Measurements from ENCODE around the gene ZNF236.
"Not testable (repeated sequence)": the region's sequence is repeated elsewhere in the genome, so short reads cannot be mapped to it uniquely, and the experiment has no call there.

Gene ZNF236

DNA sequence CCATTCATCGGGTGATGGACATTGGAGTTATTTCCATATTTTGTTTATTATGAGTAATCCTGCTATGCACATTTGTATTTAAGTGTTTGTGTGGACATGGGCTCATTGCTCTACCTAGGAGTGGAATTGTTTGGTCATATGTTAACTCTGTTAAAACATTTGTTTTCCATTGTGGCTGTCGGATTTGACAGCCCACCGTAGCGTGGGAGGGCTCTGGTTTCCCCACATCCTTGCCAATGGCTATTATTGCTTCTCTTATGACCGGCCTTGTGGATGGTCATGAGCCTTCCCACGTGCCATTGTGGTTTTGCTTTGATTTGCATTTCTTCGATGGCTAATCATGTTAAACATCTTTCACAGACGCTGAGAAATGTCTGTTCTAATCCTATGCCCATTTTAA lies 92.0 kb downstream of the ZNF236 start:
- DNase-seq, result no peak

DNA sequence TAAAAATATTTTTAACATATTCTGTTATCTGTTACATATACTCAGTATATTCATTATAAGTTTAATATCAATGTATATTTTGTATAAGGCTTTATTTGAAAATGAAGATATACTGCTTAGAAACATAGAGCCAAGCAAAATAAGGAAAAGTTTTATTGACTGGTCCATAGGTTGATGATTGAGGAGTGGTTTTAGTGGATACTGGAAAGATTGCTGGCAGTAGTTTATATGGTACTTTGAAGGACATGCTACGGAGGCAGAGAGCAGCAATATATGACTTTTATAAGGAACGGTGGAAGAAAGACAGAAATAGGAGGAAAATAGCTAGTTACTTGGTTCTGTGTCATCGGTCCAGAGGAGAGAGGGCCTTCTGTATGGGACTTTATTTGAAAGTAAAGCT lies 92.4 kb downstream of the ZNF236 start:
- DNase-seq, result no peak

DNA sequence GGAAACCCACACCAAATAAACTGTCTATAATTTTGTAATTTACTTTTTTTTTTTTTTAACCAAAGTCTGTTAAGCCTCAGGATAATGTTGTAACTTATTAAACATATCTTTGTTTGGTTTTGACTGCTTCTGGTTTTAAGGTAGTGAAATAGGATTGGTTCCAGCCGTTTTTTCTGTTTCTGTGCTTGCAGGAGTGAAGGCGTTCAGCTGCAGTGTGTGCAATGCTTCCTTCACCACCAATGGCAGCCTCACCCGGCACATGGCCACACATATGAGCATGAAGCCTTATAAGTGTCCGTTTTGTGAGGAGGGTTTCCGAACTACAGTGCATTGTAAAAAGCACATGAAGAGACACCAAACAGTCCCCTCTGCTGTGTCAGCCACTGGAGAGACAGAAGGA lies 93.1 kb downstream of the ZNF236 start:
- no peak for DNase-seq

DNA sequence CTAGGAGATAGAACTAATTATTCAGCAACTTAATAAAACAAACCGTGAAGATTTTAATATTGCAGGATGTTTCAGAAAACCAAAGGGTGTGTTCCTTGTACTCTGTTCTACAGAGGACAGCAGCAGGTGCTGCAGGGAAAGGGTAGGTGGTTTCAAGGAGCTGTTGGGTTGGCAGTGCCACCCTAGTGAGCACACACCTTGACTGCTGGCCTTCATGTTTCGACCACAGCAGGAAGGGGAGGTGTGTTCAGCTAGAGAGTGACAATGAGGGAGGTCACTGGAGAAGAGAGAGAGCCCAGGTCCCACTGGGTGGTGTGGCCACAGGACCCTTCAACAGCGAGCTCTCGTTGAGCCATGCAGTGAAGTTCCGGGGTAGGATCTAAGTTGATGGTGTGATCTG lies 98.6 kb downstream of the ZNF236 start:
- no peak for DNase-seq

DNA sequence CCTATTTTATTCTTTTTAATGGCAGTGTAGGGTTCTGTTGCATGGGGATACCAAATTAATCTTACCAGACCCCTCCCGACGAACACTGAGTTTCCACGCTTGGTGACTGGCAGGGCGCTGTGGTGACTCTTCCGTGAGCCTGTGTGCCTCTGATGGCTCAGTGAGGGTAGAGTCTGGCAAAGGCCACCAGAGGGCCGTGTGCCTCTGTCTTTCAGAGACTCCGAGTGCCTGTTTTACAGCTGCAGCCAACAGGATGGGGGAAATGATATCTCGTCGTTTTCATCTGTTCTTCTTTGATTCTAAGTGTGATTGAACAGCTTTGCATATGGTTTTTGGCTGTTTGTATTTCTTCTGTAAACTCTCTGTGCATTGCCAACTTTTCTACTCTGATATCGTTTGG lies 99.8 kb downstream of the ZNF236 start:
- no peak for DNase-seq

DNA sequence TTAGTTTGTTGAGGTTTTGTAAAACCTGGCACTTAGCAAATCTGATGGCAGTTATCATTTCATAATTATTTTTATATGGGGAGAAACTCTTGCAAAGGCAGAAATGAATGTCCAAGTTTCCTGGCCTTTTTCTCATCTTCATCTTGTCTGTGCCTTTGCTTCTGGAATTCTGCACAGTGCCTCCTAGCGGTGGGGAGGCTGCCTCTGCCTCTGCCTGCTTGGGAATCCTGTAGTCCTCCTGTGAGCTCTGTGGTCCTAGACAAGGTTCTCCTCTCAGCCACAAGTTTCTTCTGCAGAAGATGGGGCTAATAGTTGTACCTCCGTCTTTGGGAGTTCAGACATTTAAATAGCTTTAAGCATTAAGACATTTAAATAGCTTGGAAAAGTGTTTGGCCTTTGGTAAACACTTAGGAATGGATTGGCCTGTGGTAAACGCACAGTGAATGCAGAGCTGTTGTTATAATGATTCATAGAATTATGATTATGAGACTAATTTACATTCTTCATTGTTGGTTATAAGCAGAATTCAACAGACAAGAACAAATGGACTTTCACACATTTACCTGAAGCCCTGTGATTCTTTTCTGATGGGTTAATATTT lies 101.2 kb downstream of the ZNF236 start:
- DNase-seq, result no peak

DNA sequence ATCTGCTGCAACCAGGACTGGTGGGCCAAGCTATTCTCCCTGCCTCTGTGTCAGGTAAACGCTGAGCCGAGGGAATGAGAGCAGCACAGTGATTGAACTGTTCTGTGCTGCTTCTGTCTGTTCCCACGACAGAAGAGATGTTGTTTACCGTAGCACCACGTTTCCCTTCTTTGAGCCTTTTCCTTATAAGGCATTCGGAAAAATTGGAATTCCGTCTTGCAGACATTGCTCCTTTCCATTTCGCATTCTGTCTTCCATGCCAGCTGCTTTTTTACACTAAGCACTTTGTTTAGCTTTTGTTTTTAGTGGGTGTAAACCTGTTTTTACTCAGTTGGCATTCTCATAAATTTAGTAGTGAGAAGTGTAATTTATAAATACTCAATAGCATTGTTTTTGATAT lies 103.1 kb downstream of the ZNF236 start:
- DNase-seq, result no peak

DNA sequence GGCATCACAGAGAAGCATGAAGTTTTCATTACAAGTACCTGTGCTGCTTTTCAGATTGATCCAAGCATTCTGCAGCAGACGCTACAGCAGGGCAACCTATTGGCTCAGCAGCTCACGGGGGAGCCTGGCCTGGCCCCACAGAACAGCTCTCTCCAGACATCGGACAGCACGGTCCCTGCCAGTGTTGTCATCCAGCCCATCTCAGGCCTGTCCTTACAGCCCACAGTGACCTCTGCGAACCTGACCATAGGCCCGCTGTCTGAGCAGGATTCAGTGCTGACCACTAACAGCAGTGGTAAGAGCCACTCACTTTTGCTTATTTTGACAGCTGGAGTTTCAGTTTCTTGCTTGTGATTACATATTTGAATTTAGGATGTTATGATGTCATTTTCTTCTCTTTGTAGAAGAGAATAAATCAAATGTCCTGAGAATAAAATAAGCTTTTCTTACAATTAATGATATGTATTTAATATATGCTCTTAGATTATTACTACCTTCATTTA lies 104.9 kb downstream of the ZNF236 start:
- no peak for DNase-seq

DNA sequence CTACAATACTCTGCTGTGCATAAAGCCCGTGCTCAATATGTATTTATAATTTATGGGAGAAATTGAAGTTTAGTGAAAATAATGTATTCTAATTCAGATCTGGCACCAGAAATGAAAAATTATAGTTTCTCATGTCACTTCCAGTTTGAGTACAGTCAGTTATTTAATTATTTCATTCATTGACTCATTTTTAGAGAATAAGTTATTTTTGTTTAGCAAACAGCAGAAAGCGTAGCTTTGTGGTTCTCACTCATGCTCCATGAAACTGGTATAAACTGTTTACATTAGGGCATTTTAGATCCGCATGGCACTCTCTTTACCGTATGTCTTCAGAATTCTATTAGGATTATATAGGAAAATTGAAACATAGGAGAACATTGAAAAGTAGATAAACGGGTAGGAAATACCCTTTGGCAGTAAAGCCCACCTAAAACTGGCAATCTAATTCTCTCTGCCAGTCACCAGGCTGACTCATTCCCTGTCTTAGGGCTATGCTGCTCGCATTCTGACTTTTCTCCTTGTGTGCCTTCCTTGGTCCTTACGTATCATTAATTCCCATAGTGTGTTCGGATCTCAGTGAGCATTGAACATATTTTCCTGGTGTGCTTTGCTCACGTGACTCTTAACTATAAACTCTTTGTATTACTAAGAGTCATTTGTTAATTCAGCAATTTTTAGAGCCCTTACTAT lies 106.0 kb downstream of the ZNF236 start:
- no peak for DNase-seq

DNA sequence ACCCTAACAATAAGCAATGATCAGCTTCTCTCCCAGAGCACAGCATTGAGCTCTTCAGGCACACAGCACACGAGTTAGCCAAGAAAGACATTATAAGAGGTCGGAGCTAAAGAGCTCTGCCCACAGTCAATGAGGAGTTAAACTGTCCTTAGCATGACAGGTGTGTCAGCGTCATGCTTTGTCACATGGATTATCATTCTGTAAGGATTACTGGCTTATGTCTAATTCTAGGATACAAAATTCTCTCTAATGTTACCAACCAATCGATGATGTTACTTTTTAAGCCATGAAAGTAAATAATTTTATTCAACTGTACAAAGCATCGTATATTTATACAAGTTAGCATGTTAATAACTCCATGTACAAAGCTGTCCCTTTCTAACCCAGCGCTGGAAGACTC lies 108.8 kb downstream of the ZNF236 start:
- DNase-seq, result no peak

DNA sequence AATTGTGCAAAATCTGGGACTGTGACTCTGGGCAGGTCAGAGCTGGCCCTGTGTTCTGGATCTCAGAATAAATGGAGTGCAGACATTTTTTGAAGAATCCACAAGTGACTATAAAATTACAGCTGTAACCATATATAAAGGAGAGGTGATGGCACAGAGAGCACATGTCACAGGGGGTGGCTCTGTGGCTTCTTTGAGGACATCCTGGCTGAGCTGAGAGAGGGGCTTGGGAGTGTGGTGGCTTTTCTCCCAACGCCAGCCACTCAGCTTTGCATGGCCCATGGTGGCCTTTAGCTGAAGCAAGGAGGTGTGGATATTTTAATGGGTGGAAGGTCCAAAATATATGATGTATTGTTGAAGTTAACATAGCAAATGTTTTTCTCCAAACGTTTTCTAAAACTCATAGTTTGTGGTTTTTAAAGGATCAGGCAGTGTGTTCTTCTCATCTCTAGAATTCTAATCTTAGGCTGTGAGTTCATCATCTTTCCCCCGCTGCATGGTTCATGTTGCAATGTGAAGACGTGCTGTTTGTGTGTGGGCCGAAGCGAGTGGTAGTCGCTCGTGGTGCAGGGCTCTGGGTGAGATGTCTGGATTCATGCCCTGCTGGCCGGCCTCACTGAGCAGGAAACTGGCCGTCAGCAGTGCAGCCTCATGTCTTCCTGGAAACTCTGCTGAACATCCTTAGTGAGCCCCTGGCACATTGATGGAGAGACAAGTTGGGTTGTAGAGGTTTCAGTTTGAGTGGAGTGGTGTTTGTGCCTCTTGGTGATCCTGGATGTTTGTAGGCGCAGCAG lies 109.9 kb downstream of the ZNF236 start:
- no peak for DNase-seq

DNA sequence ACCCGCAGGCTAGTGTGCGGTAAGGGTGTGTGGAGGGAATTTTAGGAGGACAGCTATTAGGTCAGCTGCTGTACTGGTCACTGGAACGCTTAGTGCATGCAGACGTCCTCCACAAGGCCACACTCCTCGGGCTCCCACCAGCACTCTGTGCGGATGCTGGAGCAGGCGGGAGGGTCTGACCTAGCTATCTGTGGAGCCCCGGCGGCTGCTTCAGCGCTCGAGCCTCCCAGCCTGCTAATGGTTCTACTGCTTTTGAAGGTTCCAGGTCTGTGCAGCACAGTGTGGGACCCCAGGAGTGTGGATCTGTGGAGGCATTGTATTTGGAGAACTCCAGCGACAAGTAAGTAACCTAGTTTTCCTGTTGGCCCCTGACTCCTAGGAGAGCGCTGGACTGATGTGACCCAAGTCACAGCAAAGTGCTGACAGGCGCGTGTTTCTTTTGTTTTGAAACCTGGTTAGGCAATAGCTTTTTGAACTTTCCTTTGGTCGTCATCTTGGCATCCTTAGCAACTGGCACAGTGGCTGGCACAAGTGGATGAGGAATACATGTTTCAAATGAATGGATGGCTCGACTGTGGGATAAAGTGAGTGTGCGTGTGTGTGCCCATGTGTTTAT lies 113.5 kb downstream of the ZNF236 start:
- DNase-seq, result no peak

DNA sequence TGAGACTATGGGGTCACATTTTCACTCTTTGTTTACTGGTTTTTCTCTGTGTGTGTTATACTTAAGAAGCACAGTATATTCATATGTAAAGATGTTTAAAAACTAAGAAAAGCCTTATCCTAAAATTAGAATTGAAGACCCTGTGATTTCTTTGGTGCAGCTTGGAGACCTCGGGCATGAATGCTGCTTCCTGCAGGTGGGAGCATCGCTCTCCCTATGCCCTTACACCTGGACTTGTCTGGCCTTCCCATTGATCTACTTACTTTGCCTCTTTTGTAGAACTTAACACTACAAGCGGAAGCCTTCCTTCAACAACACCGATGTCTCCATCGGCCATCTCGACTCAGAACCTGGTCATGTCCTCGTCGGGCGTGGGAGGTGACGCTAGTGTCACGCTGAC lies 114.5 kb downstream of the ZNF236 start:
- no peak for DNase-seq

DNA sequence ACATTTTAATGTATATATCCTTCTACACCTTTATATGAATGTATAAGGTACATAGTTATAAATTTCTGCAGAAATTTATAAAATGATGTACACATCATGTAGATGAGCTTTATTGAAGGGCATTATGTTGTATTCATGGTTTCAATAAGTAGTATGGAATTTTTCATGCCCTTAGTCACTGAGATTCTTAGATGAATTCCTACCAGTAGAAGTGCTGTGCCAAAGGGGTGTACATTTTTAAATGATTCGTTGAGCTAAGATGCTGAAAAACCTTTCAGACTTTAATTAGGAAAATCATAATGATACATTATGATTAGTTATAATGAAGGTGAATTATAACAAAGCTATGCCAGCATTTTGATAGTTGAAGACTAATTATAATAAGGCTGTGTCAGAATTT lies 115.2 kb downstream of the ZNF236 start:
- DNase-seq, result no peak

DNA sequence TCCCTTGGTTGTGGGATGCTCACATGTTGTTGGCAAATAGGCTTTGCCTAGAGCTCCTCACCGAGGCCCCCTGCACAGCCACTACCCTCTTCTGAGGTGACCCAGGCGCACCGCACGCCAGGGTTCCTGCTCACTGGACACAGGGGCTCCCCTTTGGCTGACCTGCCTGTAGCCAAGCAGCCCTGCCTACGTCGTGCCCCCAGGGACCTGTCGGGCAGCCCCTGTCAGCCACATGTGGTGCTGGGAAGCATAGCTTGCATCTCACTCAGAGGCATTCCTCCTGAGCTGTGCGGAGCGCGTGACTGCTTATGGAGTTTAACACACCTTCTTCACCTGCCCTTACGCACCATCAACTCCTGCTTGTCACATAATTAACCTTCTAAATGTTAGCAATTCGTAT lies 116.3 kb downstream of the ZNF236 start:
- DNase-seq, result no peak

DNA sequence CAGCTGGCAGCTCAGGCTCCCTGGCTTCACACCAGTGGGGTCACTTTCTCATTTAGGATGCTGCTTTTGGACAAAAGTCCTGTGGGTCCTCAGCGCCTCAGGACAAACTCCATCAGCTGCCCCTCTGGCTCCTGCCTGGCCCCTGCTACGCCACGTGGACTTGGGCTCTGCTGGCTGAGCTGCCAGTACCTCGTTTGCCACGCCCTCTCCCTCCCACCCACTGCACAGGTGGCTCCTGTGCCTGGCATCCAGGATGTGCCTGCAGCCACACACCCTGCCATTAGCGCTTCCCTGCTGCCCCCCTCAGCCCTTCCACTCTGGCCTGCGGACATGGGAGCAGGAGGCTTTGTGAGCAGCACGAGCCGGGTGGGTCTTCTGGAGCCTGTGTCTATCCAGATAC lies 118.9 kb downstream of the ZNF236 start:
- DNase-seq, result no peak

DNA sequence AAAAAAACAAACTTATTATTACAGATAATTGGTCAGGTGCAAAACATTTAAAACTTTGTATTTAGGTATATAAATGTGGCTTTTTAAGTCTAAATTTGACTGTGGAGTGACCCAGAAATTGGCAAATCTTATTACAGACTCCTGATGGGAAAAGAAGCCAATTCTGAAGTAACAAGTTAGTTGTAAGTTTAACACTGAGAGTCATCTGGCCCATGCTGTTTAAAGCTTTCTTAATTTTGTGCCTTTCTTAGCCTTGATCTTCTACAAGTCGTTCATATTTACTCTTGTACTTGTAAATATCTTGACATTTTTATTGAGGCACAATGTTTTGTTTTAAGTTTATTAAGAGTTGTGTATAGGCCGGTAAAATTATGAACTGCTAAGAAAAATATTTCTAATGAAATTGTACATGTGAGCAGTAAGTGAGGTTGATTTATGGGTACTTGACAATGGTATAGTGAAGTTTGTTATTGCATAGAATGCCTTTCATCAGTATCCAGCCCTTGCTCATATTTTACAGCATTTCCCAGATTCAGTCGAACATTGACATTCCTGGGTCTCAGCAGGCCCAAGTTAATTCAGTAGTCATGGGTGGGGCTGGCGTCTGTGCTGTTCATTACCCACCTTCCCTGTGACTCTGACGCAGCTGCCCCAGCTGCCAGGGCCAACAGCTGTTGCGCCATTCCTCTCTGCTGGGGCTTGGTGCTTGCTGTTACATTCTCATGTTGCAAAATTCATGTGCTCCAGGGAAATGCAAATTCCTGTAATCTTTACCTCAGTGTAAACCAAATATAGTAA lies 121.4 kb downstream of the ZNF236 start:
- DNase-seq, result no peak

DNA sequence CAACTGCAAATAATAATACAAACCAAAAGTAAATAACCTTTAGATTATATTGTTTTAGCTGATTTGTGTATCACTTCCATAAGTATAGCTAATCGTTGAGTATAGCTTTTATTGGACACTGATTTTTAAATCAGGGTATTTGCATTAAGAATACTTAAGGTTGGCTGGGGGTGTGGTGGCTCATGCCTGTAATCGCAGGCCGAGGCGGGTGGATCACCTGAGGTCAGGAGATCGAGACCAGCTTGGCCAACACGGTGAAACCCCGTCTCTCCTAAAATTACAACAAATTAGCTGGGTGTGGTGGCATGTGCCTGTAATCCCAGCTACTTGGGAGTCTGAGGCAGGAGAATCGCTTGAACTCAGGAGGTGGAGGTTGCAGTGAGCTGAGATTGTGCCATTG lies 122.0 kb downstream of the ZNF236 start:
- not testable (repeated sequence) for DNase-seq

DNA sequence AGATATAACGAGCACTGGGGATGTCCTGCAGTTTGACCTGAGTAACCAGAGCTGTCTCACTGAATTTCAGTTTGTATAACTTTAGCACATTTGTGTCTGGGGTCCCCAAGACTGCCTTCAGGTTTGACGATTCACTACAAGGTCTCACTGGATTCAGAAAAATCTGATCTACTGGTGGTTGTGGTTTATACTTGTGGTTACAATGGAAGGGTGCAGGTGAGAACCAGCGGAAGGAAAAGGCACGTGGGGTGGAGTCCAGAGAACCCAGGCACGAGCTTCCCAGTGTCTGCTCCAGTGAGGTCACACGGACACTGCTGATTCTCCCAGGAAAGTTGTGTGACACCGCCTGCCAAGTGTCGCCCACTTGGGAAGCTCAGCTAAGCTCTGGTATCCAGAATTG lies 126.0 kb downstream of the ZNF236 start:
- DNase-seq, result no peak

DNA sequence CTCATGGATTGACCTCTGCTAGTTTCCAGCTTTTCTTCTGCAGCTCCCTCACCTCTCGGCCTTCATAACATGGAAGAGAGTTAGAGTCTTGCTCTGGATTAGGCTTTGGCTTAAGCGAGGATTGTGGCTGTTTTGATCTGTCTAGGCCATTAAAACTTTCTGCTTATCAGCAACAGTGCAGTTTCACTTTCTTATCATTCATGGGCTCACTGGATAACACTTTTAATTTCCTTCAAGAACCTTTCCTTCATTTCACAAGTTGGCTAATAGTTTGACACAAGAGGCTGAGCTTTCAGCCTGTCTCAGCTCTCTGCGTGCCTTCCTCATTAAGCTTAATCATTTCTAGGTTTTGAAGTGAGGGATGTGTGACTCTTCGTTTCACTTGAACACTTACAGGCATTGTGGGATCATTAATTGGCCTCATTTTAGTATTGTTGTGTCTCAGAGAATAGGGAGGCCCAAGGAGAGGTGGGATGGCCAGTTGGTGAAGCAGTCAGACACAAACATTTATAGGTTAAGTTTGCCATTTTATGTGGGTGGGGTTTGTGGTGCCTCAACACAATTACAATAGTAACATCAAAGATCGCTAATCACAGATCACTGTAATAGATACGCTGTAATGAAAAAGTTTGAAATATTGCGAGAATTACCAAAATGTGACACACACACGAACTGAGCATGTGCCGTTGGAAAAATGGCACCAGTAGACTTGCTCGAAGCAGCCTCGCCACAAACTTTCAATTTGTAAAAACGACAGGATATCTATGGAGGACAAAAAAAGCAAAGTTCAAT lies 129.3 kb downstream of the ZNF236 start:
- DNase-seq, result no peak

DNA sequence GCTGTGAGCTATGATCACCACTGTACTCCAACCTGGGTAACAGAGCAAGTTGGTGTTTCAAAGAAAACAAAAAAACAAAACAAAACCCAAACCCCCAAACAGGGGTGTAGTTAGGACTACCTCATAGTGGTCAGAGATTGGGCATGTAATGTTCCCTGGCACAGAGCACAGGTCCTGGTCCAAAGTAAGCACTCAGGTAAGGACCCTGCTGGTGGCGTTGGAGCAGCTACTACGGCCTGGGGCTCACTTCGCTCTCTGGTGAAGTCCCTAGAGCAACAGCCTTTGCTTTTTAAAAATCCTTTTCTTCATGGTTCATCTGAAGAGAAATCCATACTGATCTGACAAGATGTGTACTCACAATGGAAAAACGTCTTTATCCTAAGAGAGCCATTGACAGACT lies 130.4 kb downstream of the ZNF236 start:
- no peak for DNase-seq

DNA sequence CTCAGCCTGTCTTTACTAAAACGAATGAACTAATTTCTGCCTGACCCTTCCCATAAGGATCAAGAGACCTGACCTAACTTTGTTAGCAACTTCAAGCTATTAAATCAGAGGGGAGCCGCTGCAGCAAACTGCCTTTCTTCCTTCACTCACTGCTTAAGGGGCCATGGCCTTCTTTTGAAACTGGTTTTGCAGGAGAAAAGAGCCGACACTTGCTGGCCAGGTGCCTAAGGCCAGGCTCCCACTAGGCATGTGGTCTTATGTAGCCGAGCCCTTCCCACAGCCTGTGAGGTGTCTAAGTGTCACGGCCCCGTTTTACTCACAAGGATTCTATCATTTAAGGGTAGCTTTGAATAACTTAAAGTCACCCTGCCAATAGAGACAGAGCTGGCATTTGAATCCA lies 130.8 kb downstream of the ZNF236 start:
- no peak for DNase-seq
